Caco-2 (cell line): Measurements from ENCODE around the gene EPRS1. TPM values are rescaled to one million over a fixed set of nuclear protein-coding genes. Genes with fewer than 3 reads are reported as not detected.

Experiments used
- BruUV-seq: library from RNA; stranded (reverse); fragments of 400-500 nt; replicated peaks from 2 replicates; lab custom pipeline; 2021; lab: Mats Ljungman, UMichigan
- CTCF ChIA-PET: fragments of 300-600 bp; sonication (Branson Sonifier 250); formaldehyde crosslinking; loops from one replicate; lab custom pipeline; 2022; ENCODE audit warnings: antibody characterized with exemption; lab: Charles Lee
- POLR2A ChIA-PET: fragments of 300-600 bp; sonication (Branson Sonifier 250); formaldehyde crosslinking; loops from one replicate; lab custom pipeline; 2022; ENCODE audit warnings: antibody characterized with exemption; lab: Charles Lee
- DNase-seq, 2 experiments: peaks; one replicate each; pipeline versions ENCODE4 v3.0.0 to v3.0.0-alpha.2; 2020 to 2022
- H3K27me3 ChIP-seq: replicated peaks from 2 replicates; pipeline ENCODE4 v1.6.0; 2011; ENCODE audit warnings: low read length; ENCODE audit not compliant: control insufficient read depth, insufficient read depth
- H3K36me3 ChIP-seq: 2 replicates; pipeline ENCODE4 v1.5.1; 2011; ENCODE audit warnings: low read length; ENCODE audit not compliant: control insufficient read depth, insufficient read depth
- H3K4me1 ChIP-seq: fragments of 250-450 bp; sonication (Bioruptor Pico); 2 replicates; pipeline ENCODE4 v1.5.1; 2020; ENCODE audit warnings: mild to moderate bottlenecking
- H3K4me3 ChIP-seq: 2 replicates; pipeline ENCODE4 v1.5.1; 2011; ENCODE audit warnings: low read depth, mild to moderate bottlenecking, control low read depth, low read length
- H3K9me3 ChIP-seq: fragments of 250-450 bp; sonication (Bioruptor Pico); 2 replicates; pipeline ENCODE4 v1.5.1; 2020; ENCODE audit warnings: mild to moderate bottlenecking, moderate library complexity
- H3K27ac Mint-ChIP-seq: one replicate; pipeline ENCODE4 v1.8.0; 2022; ENCODE audit warnings: mixed read lengths; ENCODE audit not compliant: unreplicated experiment
- H3K27me3 Mint-ChIP-seq: one replicate; pipeline ENCODE4 v1.8.0; 2022; ENCODE audit warnings: mixed read lengths; ENCODE audit not compliant: insufficient read depth, unreplicated experiment
- H3K36me3 Mint-ChIP-seq: one replicate; pipeline ENCODE4 v1.8.0; 2022; ENCODE audit warnings: mild to moderate bottlenecking, mixed read lengths; ENCODE audit not compliant: insufficient read depth, unreplicated experiment
- H3K4me1 Mint-ChIP-seq: one replicate; pipeline ENCODE4 v1.8.0; 2022; ENCODE audit warnings: low read depth, mixed read lengths; ENCODE audit not compliant: unreplicated experiment
- H3K4me3 Mint-ChIP-seq: one replicate; pipeline ENCODE4 v1.8.0; 2022; ENCODE audit warnings: mild to moderate bottlenecking, moderate library complexity, mixed read lengths; ENCODE audit not compliant: unreplicated experiment
- H3K9me3 Mint-ChIP-seq: one replicate; pipeline ENCODE4 v1.8.0; 2022; ENCODE audit warnings: mixed read lengths; ENCODE audit not compliant: unreplicated experiment
- intact Hi-C: fragments of 100-400 bp; cut with micrococcal nuclease; formaldehyde crosslinking; loops from one replicate; pipeline ENCODE4 v1.10.0; 2022; ENCODE audit not compliant: unreplicated experiment
- total RNA-seq: library from RNA; stranded (reverse); gene quantifications from 2 replicates; pipeline ENCODE4 v1.2.3, GENCODE V29; 2022
- TF ChIP-seq, protein P1 (sequence below), 2 experiments: fragments of 200-600 bp in 1 of 2; IDR thresholded peaks; 1 replicate in 1 of 2; 2 replicates in 1 of 2; pipeline versions ENCODE4 v1.5.1 to v1.8.0; 2011 to 2022; ENCODE audit warnings: antibody characterized with exemption in 1 of 2, control low read depth in 1 of 2, inconsistent platforms in 1 of 2, low read depth in 1 of 2, low read length in 1 of 2, mild to moderate bottlenecking in 1 of 2, moderate library complexity in 1 of 2; ENCODE audit not compliant: insufficient read depth in 1 of 2, severe bottlenecking in 1 of 2, unreplicated experiment in 1 of 2

The EPRS1 gene
- total RNA-seq, 1 experiment from 2014 or later: 215 TPM

- no TSS peak for BruUV-seq
- Mint-ChIP-seq H3K27ac (no peak overlapping the region), H3K27me3 (no peaks in the 10 kb centered on the region), H3K4me1 (no peaks in the 10 kb centered on the region), H3K9me3 (no peaks in the 10 kb centered on the region), H3K4me3 (no peak overlapping the region), H3K36me3 (peaks cover 80% of the 10 kb centered on the region)
- TF ChIP-seq, protein P1, sequence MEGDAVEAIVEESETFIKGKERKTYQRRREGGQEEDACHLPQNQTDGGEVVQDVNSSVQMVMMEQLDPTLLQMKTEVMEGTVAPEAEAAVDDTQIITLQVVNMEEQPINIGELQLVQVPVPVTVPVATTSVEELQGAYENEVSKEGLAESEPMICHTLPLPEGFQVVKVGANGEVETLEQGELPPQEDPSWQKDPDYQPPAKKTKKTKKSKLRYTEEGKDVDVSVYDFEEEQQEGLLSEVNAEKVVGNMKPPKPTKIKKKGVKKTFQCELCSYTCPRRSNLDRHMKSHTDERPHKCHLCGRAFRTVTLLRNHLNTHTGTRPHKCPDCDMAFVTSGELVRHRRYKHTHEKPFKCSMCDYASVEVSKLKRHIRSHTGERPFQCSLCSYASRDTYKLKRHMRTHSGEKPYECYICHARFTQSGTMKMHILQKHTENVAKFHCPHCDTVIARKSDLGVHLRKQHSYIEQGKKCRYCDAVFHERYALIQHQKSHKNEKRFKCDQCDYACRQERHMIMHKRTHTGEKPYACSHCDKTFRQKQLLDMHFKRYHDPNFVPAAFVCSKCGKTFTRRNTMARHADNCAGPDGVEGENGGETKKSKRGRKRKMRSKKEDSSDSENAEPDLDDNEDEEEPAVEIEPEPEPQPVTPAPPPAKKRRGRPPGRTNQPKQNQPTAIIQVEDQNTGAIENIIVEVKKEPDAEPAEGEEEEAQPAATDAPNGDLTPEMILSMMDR (IDR thresholded peaks at IDR 0.05; ENCODE audit: insufficient read depth in 1 of 2, low read depth in 1 of 2, low read length in 1 of 2, severe bottlenecking in 1 of 2, unreplicated experiment in 1 of 2): no peak
- Histone ChIP-seq H3K36me3 (no peaks in the 10 kb centered on the region; the same call in 1 of the 2 replicates), H3K4me1 (no peaks in the 10 kb centered on the region), H3K27me3 (no peaks in the 10 kb centered on the region), H3K9me3 (0 out of 2 replicates have a peak, but pooled peaks cover 1% of the 10 kb centered on the region), H3K4me3 (no peak overlapping the region)
- ChIA-PET POLR2A (no interaction called here), CTCF (no interaction called here)
- intact Hi-C loops: no loop called here
- no peak for DNase-seq
Observed at GRCh38 chr1:220032911-220033310, 13.4 kb downstream of the EPRS1 start.

- Histone ChIP-seq H3K4me3 (no peak overlapping the region), H3K4me1 (no peaks in the 10 kb centered on the region), H3K36me3 (no peaks in the 10 kb centered on the region; the same call in 1 of the 2 replicates), H3K9me3 (0 out of 2 replicates have a peak, but pooled peaks cover 4% of the 10 kb centered on the region), H3K27me3 (no peaks in the 10 kb centered on the region)
- Mint-ChIP-seq H3K36me3 (peaks cover 76% of the 10 kb centered on the region), H3K4me3 (no peak overlapping the region), H3K27ac (no peak overlapping the region), H3K27me3 (no peaks in the 10 kb centered on the region), H3K9me3 (no peaks in the 10 kb centered on the region), H3K4me1 (no peaks in the 10 kb centered on the region)
- DNase-seq: no peak
- BruUV-seq: no TSS peak
- intact Hi-C loops: no loop called here
- ChIA-PET CTCF (no interaction called here), POLR2A (no interaction called here)
- TF ChIP-seq, protein P1 (IDR thresholded peaks at IDR 0.05; ENCODE audit: insufficient read depth in 1 of 2, low read depth in 1 of 2, low read length in 1 of 2, severe bottlenecking in 1 of 2, unreplicated experiment in 1 of 2): no peak
Observed at GRCh38 chr1:220031287-220031686, 15.0 kb downstream of the EPRS1 start.

DNA sequence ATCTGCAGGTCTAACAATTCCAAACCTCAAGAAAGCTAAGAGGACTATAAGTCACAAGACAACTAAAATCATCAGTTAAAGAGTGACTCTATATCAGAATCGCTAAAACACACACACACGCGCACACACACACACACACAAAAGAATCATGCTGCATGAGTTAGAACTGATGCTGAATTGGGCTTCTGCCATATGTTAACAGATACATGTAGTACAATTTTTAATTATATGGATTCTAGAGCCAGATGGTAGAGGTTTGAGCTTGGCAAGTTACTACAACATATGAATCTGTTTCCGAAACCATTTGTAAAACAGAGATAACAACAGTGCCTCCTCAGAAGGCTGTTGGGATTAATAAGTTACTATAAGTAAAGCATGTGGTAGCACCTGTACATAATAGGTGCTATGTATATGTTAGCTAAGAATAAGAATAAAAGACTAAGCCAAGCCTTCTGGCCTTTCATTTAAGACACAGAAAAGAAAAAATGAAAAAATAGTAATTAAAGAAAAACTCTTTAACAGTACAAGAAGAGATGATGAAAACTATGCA lies 17.9 kb downstream of the EPRS1 start:
- TF ChIP-seq, protein P1 (IDR thresholded peaks at IDR 0.05; ENCODE audit: insufficient read depth in 1 of 2, low read depth in 1 of 2, low read length in 1 of 2, severe bottlenecking in 1 of 2, unreplicated experiment in 1 of 2): no peak
- H3K36me3 Mint-ChIP-seq: peaks cover 94% of the 10 kb centered on the region

More for the DNA sequence above, 17.9 kb downstream of the EPRS1 start:
- no peaks in the 10 kb centered on the region for H3K4me1 Mint-ChIP-seq
- Histone ChIP-seq H3K27me3 (no peaks in the 10 kb centered on the region), H3K4me1 (no peaks in the 10 kb centered on the region), H3K4me3 (no peak overlapping the region), H3K36me3 (no peaks in the 10 kb centered on the region), H3K9me3 (0 out of 2 replicates have a peak, but pooled peaks cover 4% of the 10 kb centered on the region)
- H3K4me3 Mint-ChIP-seq: no peak overlapping the region
- H3K27me3 Mint-ChIP-seq: no peaks in the 10 kb centered on the region
- intact Hi-C loops: no loop called here
- BruUV-seq: no TSS peak
- H3K9me3 Mint-ChIP-seq: no peaks in the 10 kb centered on the region
- CTCF ChIA-PET: no interaction called here
- H3K27ac Mint-ChIP-seq: no peak overlapping the region
- no peak for DNase-seq
- POLR2A ChIA-PET: no interaction called here
